Endothelial cell of umbilical vein (primary cell): ENCODE data around the gene LEMD1. TPM values are rescaled to one million over a fixed set of nuclear protein-coding genes. Genes with fewer than 3 reads are reported as not detected.

Experiments used
- BruUV-seq: library from RNA; stranded (reverse); fragments of 400-500 nt; replicated peaks from 2 replicates; lab custom pipeline; 2021; lab: Mats Ljungman, UMichigan
- CTCF ChIA-PET: fragments of 300-600, 350-600 bp; sonication (Branson Sonifier 250); formaldehyde crosslinking; loops from one replicate; lab custom pipeline; 2021; ENCODE audit warnings: antibody characterized with exemption, inconsistent platforms; lab: Charles Lee
- POLR2A ChIA-PET: fragments of 300-600, 350-600 bp; sonication (Branson Sonifier 250); formaldehyde crosslinking; loops from one replicate; lab custom pipeline; 2021; ENCODE audit warnings: antibody characterized with exemption, inconsistent platforms; lab: Charles Lee
- DNase-seq: peaks from one replicate; pipeline ENCODE4 v3.0.0-alpha.2; 2011; ENCODE audit warnings: low read depth, low spot score
- FAIRE-seq: peaks from 2 replicates; lab custom pipeline; 2011; peaks lifted over from hg19 to GRCh38; lab: Jason Lieb, UNC
- H2AFZ ChIP-seq: 2 replicates; pipeline ENCODE4 v1.6.0; 2012; ENCODE audit warnings: low read depth, low read length, control low read depth, inconsistent platforms
- H3K27ac ChIP-seq: 2 replicates; pipeline ENCODE4 v1.5.1; 2011; ENCODE audit warnings: low read depth, mild to moderate bottlenecking, control low read depth, low read length, moderate library complexity; ENCODE audit not compliant: insufficient read depth
- H3K27me3 ChIP-seq, 2 experiments: 2 replicates each; pipeline versions ENCODE4 v1.6.0 to v1.6.1; 2011; ENCODE audit warnings: low read length in 2 of 2, mixed read lengths in 1 of 2; ENCODE audit not compliant: control insufficient read depth in 2 of 2, insufficient read depth in 2 of 2
- H3K36me3 ChIP-seq, 2 experiments: 2 replicates in 1 of 2; 3 replicates in 1 of 2; pipeline ENCODE4 v1.5.1; 2011; ENCODE audit warnings: low read length in 2 of 2, mild to moderate bottlenecking in 1 of 2, moderate library complexity in 1 of 2; ENCODE audit not compliant: control insufficient read depth in 2 of 2, insufficient read depth in 2 of 2; ENCODE audit errors: extremely low read depth in 1 of 2
- H3K4me1 ChIP-seq: 3 replicates; pipeline ENCODE4 v1.5.1; 2011; ENCODE audit warnings: mild to moderate bottlenecking, low read length; ENCODE audit not compliant: control insufficient read depth, insufficient read depth; ENCODE audit errors: extremely low read depth
- H3K4me2 ChIP-seq: 2 replicates; pipeline ENCODE4 v1.6.1; 2011; ENCODE audit warnings: low read length, control low read depth, mixed read lengths; ENCODE audit not compliant: insufficient read depth
- H3K4me3 ChIP-seq, 3 experiments: fragments of 200-600 bp in 1 of 3; sonication (generic), shearing (Covaris generic) in 1 of 3; replicated peaks in 1 of 3; 2 replicates each; pipeline ENCODE4 v1.5.1; 2011 to 2016; ENCODE audit warnings: control low read depth in 3 of 3, low read length in 3 of 3, mild to moderate bottlenecking in 2 of 3, inconsistent platforms in 1 of 3, low read depth in 1 of 3, moderate library complexity in 1 of 3; ENCODE audit not compliant: insufficient read depth in 1 of 3
- H3K79me2 ChIP-seq: 2 replicates; pipeline ENCODE4 v1.6.0; 2012; ENCODE audit warnings: low read length, inconsistent platforms; ENCODE audit not compliant: control insufficient read depth, insufficient read depth
- H3K9ac ChIP-seq: replicated peaks from 2 replicates; pipeline ENCODE3; 2011; ENCODE audit warnings: low read length, control low read depth; ENCODE audit not compliant: insufficient read depth; ENCODE audit errors: extremely low read depth
- H3K9me1 ChIP-seq: replicated peaks from 3 replicates; pipeline ENCODE4 v1.6.0; 2011; ENCODE audit warnings: mild to moderate bottlenecking, low read length; ENCODE audit not compliant: control insufficient read depth, insufficient read depth; ENCODE audit errors: extremely low read depth
- H3K9me3 ChIP-seq: replicated peaks from 2 replicates; pipeline ENCODE4 v1.5.1; 2012; ENCODE audit warnings: low read length, inconsistent platforms; ENCODE audit not compliant: control insufficient read depth, insufficient read depth
- H4K20me1 ChIP-seq: replicated peaks from 2 replicates; pipeline ENCODE3; 2011; ENCODE audit warnings: mild to moderate bottlenecking, low read length; ENCODE audit not compliant: control insufficient read depth, insufficient read depth; ENCODE audit errors: extremely low read depth
- EZH2 ChIP-seq: IDR thresholded peaks from 2 replicates; pipeline ENCODE4 v1.6.1; 2012; ENCODE audit warnings: borderline replicate concordance, low read depth, mild to moderate bottlenecking, moderate library complexity, low read length, inconsistent platforms; ENCODE audit not compliant: severe bottlenecking
- FOS ChIP-seq: IDR thresholded peaks from 2 replicates; pipeline ENCODE4 v1.6.1; 2011; ENCODE audit warnings: mild to moderate bottlenecking, low read length, moderate library complexity, borderline replicate concordance; ENCODE audit not compliant: insufficient read depth
- GATA2 ChIP-seq: IDR thresholded peaks from 2 replicates; pipeline ENCODE4 v1.7.0; 2011; ENCODE audit warnings: low read depth, mild to moderate bottlenecking, moderate library complexity, mixed read lengths, low read length; ENCODE audit not compliant: insufficient read length, insufficient read depth
- JUN ChIP-seq: IDR thresholded peaks from 2 replicates; pipeline ENCODE4 v1.6.1; 2011; ENCODE audit warnings: borderline replicate concordance, low read depth; ENCODE audit not compliant: insufficient read length, insufficient read depth
- MYC ChIP-seq: IDR thresholded peaks from one replicate; pipeline ENCODE4 v1.6.1; 2011; ENCODE audit warnings: mild to moderate bottlenecking, low read depth, low read length
- POLR2A ChIP-seq: IDR thresholded peaks from 2 replicates; pipeline ENCODE4 v1.6.1; 2012; ENCODE audit warnings: low read depth, mild to moderate bottlenecking, control low read depth, low read length
- POLR2AphosphoS5 ChIP-seq: IDR thresholded peaks from 2 replicates; pipeline ENCODE4 v1.6.1; 2012; ENCODE audit warnings: low read depth, mild to moderate bottlenecking, control low read depth, low read length, moderate library complexity; ENCODE audit not compliant: insufficient read depth
- dilution Hi-C: fragments of 300-500 bp; cut with MboI; formaldehyde crosslinking; loops from one replicate; pipeline ENCODE4 v1.15.0; 2019; ENCODE audit warnings: low sequenced_read_pairs; ENCODE audit not compliant: extremely low pct_ligation_motif_present
- intact Hi-C: fragments of 100-400 bp; cut with micrococcal nuclease; formaldehyde crosslinking; loops from one replicate; pipeline ENCODE4 v1.10.0; 2022
- polyA plus RNA-seq, 4 experiments: library from polyadenylated mRNA; depleted of rRNA in 3 of 4; stranded (reverse) in 3 of 4; unstranded in 1 of 4; fragments of >200 nt; gene quantifications; 2 replicates each; pipeline versions ENCODE4 v1.2.1 to v1.2.3, GENCODE V29; 2011 to 2012; ENCODE audit warnings: missing spikeins in 1 of 4
- total RNA-seq: library from RNA; stranded (reverse); gene quantifications from 2 replicates; pipeline ENCODE4 v1.2.3, GENCODE V29; 2021
- TF ChIP-seq, protein P1 (sequence below), 2 donors: IDR thresholded peaks; 1 replicate in 1 of 2; 2 replicates in 1 of 2; pipeline ENCODE4 v1.5.1; 2011; ENCODE audit warnings: low read length in 2 of 2, mild to moderate bottlenecking in 2 of 2, moderate library complexity in 2 of 2, control low read depth in 1 of 2, inconsistent platforms in 1 of 2, low read depth in 1 of 2; ENCODE audit not compliant: insufficient read depth in 1 of 2; ENCODE audit errors: extremely low read depth in 1 of 2

Gene LEMD1
- total and polyA plus RNA-seq, 2 donors (not counting 3 experiments of a cell fraction or from before 2014, with no cell fraction given): not detected

GRCh38 chr1:205452364-205452763 lies 30.5 kb upstream of the LEMD1 start:
- no TSS peak for BruUV-seq
- peaks cover 48 to 53% of the 10 kb centered on the region in 2 experiments for H3K27me3 ChIP-seq
- dilution Hi-C loops: no loop called here

GRCh38 chr1:205451759-205452164 lies 29.9 kb upstream of the LEMD1 start:
- H2AFZ ChIP-seq: no peak overlapping the region
- no peak overlapping the region for H3K4me2 ChIP-seq
- no peak overlapping the region for H3K9ac ChIP-seq
- H3K4me3 ChIP-seq: no peak overlapping the region
- H3K27ac ChIP-seq: no peak overlapping the region
- H4K20me1 ChIP-seq: no peaks in the 10 kb centered on the region
- H3K36me3 ChIP-seq: no peaks in the 10 kb centered on the region
- intact Hi-C loops: no loop called here
- H3K79me2 ChIP-seq: no peaks in the 10 kb centered on the region
- dilution Hi-C loops: no loop called here
- ChIA-PET POLR2A (no interaction called here), CTCF (interaction anchor here (1.9 kb wide), 1 partner anchor 13 kb away, joined by 5 read pairs; no protein-coding TSS in a partner anchor)
- no TSS peak for BruUV-seq
- no peaks in the 10 kb centered on the region for H3K4me1 ChIP-seq
- no peak for FAIRE-seq
- H3K27me3 ChIP-seq: peaks cover 51 to 54% of the 10 kb centered on the region in 2 experiments
- no peaks in the 10 kb centered on the region for H3K9me1 ChIP-seq
- no peak for DNase-seq
- no peaks in the 10 kb centered on the region for H3K9me3 ChIP-seq
- TF ChIP-seq GATA2 (no peak), JUN (no peak), EZH2 (no peak), FOS (no peak), POLR2AphosphoS5 (no peak)
- TF ChIP-seq, protein P1, sequence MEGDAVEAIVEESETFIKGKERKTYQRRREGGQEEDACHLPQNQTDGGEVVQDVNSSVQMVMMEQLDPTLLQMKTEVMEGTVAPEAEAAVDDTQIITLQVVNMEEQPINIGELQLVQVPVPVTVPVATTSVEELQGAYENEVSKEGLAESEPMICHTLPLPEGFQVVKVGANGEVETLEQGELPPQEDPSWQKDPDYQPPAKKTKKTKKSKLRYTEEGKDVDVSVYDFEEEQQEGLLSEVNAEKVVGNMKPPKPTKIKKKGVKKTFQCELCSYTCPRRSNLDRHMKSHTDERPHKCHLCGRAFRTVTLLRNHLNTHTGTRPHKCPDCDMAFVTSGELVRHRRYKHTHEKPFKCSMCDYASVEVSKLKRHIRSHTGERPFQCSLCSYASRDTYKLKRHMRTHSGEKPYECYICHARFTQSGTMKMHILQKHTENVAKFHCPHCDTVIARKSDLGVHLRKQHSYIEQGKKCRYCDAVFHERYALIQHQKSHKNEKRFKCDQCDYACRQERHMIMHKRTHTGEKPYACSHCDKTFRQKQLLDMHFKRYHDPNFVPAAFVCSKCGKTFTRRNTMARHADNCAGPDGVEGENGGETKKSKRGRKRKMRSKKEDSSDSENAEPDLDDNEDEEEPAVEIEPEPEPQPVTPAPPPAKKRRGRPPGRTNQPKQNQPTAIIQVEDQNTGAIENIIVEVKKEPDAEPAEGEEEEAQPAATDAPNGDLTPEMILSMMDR (IDR thresholded peaks at IDR 0.05; ENCODE audit: extremely low read depth in 1 of 2, insufficient read depth in 1 of 2, low read depth in 1 of 2, low read length in 2 of 2): no peak

More at GRCh38 chr1:205452364-205452763, 30.5 kb upstream of the LEMD1 start:
- no peak overlapping the region for H3K4me2 ChIP-seq
- ChIA-PET CTCF (interaction anchor here (0.8 to 1.9 kb wide), 4 partner anchors 11 to 22 kb away, joined by 3 to 6 read pairs (median 4); no protein-coding TSS in a partner anchor), POLR2A (no interaction called here)
- H4K20me1 ChIP-seq: no peaks in the 10 kb centered on the region
- TF ChIP-seq POLR2A (no peak), MYC (no peak)
- TF ChIP-seq, protein P1 (IDR thresholded peaks at IDR 0.05; ENCODE audit: extremely low read depth in 1 of 2, insufficient read depth in 1 of 2, low read depth in 1 of 2, low read length in 2 of 2): no peak
- no peak overlapping the region for H3K4me3 ChIP-seq
- H3K79me2 ChIP-seq: no peaks in the 10 kb centered on the region
- FAIRE-seq (no peak), DNase-seq (no peak)
- no peak overlapping the region for H2AFZ ChIP-seq
- intact Hi-C loops: no loop called here
- H3K9me1 ChIP-seq: no peaks in the 10 kb centered on the region
- no peaks in the 10 kb centered on the region for H3K36me3 ChIP-seq
- H3K9me3 ChIP-seq: no peaks in the 10 kb centered on the region
- H3K27ac ChIP-seq: no peak overlapping the region
- H3K4me1 ChIP-seq: no peaks in the 10 kb centered on the region
- H3K9ac ChIP-seq: no peak overlapping the region
